H7 (cell line): ENCODE results near the gene TAF1A. TPM values are rescaled to one million over a fixed set of nuclear protein-coding genes. Genes with fewer than 3 reads are reported as not detected.
A peak's percentile ranks its signal among the peaks of the same experiment; 100 is the strongest.

Source experiments
- DNase-seq: peaks from one replicate; pipeline ENCODE4 v3.0.0; 2012
- H3K27me3 ChIP-seq: 2 replicates; pipeline ENCODE4 v1.6.0; 2011; ENCODE audit warnings: mild to moderate bottlenecking, low read length; ENCODE audit not compliant: control insufficient read depth, insufficient read depth
- H3K36me3 ChIP-seq: replicated peaks from 2 replicates; pipeline ENCODE4 v1.5.1; 2011; ENCODE audit warnings: low read length; ENCODE audit not compliant: control insufficient read depth, insufficient read depth
- H3K4me3 ChIP-seq: 2 replicates; pipeline ENCODE4 v1.5.1; 2011; ENCODE audit warnings: low read depth, mild to moderate bottlenecking, control low read depth, low read length, moderate library complexity; ENCODE audit not compliant: insufficient read depth
- total RNA-seq: library from RNA; depleted of rRNA; stranded (reverse); fragments of >200 nt; shearing (Covaris generic); gene quantifications from 2 replicates; pipeline ENCODE4 v1.2.3, GENCODE V29; 2014

The TAF1A gene
- total RNA-seq, 1 experiment from 2014 or later, result 20.6 TPM

- DNase-seq, result no peak
- peaks cover 1% of the 10 kb centered on the region; the same call in 1 of the 2 replicates for H3K36me3 ChIP-seq
Observed at GRCh38 chr1:222579316-222579715, 10.4 kb downstream of the TAF1A start.

GRCh38 chr1:222570837-222571236 lies 18.9 kb downstream of the TAF1A start:
- H3K4me3 ChIP-seq, result no peak overlapping the region
- no peak for DNase-seq
- no peaks in the 10 kb centered on the region for H3K27me3 ChIP-seq
- H3K36me3 ChIP-seq, result peaks cover 5% of the 10 kb centered on the region

More at GRCh38 chr1:222579316-222579715, 10.4 kb downstream of the TAF1A start:
- H3K27me3 ChIP-seq, result no peaks in the 10 kb centered on the region
- no peak overlapping the region for H3K4me3 ChIP-seq

DNA sequence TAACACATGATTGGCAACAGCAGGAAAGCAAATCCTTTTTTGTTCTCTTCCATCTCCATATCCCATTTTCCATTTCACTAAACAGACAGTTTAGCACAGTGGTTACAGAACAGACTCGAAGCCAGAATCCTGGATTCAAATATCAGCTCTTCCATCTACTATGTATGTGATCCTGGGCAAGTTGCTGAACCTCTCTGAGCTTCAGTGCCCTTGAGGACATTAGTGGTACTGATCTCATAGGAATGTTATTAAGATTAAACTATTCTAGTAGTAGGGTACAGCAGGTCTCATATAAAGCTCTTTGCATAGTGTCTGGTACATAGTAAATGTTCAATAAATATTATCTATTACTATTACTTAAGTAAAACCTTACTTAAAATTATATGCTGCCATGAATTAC lies 28.1 kb downstream of the TAF1A start:
- peaks cover 4% of the 10 kb centered on the region for H3K36me3 ChIP-seq
- no peaks in the 10 kb centered on the region for H3K27me3 ChIP-seq
- H3K4me3 ChIP-seq, result no peak overlapping the region
- no peak for DNase-seq

- DNase-seq, result no peak
- no peaks in the 10 kb centered on the region for H3K27me3 ChIP-seq
- peaks cover 3% of the 10 kb centered on the region for H3K36me3 ChIP-seq
- H3K4me3 ChIP-seq, result no peak overlapping the region
Observed at GRCh38 chr1:222557574-222557973, 32.2 kb downstream of the TAF1A start.

GRCh38 chr1:222557148-222557547 lies 32.6 kb downstream of the TAF1A start:
- no peak for DNase-seq
- no peak overlapping the region for H3K4me3 ChIP-seq
- peaks cover 3% of the 10 kb centered on the region for H3K36me3 ChIP-seq
- no peaks in the 10 kb centered on the region for H3K27me3 ChIP-seq

- peaks cover 1% of the 10 kb centered on the region for H3K36me3 ChIP-seq
- DNase-seq, result no peak
- H3K27me3 ChIP-seq, result no peaks in the 10 kb centered on the region
- no peak overlapping the region for H3K4me3 ChIP-seq
Observed at GRCh38 chr1:222555992-222556615, 33.6 kb downstream of the TAF1A start.

DNA sequence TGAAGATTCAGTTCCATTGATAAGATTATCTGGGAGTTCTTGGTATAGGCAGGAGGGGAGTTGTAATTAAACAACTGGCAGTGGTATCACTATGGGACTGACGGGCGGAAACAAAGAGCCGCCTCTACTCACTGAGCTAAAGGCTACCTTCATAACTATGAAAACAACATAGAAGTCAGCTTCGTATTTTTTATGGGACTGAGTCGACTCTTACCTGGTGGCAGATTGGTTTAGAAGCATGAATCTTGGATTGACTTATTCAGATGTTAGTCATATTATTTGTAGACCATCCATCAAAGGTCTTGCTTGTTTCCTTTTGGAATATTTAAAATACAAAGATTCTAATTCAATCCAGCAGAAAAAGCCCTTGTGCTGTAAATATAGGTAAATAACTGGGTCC lies 35.6 kb downstream of the TAF1A start:
- Histone ChIP-seq H3K36me3 (no peaks in the 10 kb centered on the region; the same call in none of the 2 replicates), H3K4me3 (no peak overlapping the region), H3K27me3 (no peaks in the 10 kb centered on the region)
- no peak for DNase-seq

DNA sequence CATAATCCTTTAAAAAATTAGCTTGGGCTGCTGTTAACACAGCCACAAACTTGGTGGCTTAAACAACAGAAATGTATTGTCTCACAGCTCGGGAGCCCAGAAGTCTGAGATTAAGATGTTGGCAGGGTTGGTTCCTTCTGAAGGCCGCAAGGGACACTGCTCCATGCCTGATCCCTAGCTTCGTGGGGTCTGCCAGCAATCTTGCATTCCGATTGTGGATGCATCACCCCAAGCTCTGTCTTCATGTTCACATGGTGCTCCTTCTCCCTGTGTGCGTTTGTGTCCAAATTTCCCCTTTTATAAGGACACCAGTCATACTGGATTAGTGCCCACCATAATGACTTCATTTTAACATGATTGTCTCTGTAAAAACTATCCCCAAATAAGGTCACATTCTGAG lies 36.9 kb downstream of the TAF1A start:
- no peak overlapping the region for H3K4me3 ChIP-seq
- no peak for DNase-seq
- H3K36me3 ChIP-seq, result no peaks in the 10 kb centered on the region; the same call in 1 of the 2 replicates
- no peaks in the 10 kb centered on the region for H3K27me3 ChIP-seq

GRCh38 chr1:222547944-222548671 lies 41.6 kb downstream of the TAF1A start, which contains the start of gene HHIPL2:
Gene HHIPL2, minus strand, starts transcription at chr1:222548104. Its CDS starts 60 bp downstream, at chr1:222548044.
- Histone ChIP-seq H3K4me3 (no peak within 1 kb of the TSS), H3K36me3 (no peaks in the 10 kb centered on the region), H3K27me3 (no peaks in the 10 kb centered on the region)
- DNase-seq, result no peak

- Histone ChIP-seq H3K36me3 (no peaks in the 10 kb centered on the region), H3K27me3 (no peaks in the 10 kb centered on the region), H3K4me3 (no peak overlapping the region)
- no peak for DNase-seq
Observed at GRCh38 chr1:222547260-222547614, 42.5 kb downstream of the TAF1A start.

- Histone ChIP-seq H3K4me3 (no peak overlapping the region), H3K27me3 (no peaks in the 10 kb centered on the region), H3K36me3 (no peaks in the 10 kb centered on the region)
- DNase-seq, result peak; percentile 26
Observed at GRCh38 chr1:222546548-222547259, 43.0 kb downstream of the TAF1A start.

DNA sequence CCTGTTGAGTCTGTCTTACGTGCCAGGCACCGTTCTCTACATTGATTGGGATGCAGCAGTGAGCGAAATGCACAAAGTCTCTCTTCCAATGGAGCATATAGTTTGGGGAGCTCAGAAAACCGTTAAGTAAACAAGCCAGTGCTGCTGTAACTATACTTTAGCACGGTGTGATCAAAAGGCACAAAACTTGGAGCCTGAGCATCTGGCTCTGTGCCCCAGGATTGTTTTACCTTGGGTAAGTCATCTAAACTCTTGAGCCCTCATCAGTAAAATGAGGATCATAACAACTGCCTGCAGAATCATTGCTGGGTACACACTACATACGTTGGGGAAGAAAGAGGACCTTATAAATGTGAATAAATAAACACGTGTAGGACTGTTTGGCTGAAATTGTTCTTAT lies 43.6 kb downstream of the TAF1A start:
- no peak overlapping the region for H3K4me3 ChIP-seq
- DNase-seq, result no peak
- H3K27me3 ChIP-seq, result no peaks in the 10 kb centered on the region
- H3K36me3 ChIP-seq, result no peaks in the 10 kb centered on the region

GRCh38 chr1:222543817-222544216 lies 45.9 kb downstream of the TAF1A start:
- Histone ChIP-seq H3K36me3 (no peaks in the 10 kb centered on the region), H3K4me3 (no peak overlapping the region), H3K27me3 (no peaks in the 10 kb centered on the region)
- peak; percentile 62 for DNase-seq

DNA sequence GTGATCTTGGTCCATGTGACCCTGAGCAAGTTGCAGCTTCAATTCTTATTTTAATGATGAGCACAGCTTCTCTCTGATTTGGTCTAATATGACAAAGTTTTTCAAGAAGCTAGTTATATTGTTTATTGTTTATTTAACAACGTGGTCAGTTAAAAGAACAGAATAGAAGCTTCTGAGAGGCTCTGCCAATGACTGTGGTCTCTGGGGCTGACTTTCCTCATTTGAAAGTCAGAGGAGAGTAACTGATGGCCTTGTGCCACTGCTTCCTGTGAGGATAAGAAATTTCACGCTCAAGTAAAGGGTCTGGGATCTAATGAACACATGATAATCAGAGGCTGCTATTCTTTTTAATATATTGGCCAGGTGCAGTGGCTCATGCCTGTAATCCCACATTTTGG lies 49.1 kb downstream of the TAF1A start:
- Histone ChIP-seq H3K36me3 (no peaks in the 10 kb centered on the region), H3K4me3 (no peak overlapping the region), H3K27me3 (no peaks in the 10 kb centered on the region)
- DNase-seq, result no peak
